SK-N-SH treated with all-trans-retinoic acid at 6 μM for 48 hours (cell line): ENCODE measurements around the gene FBH1.
A peak's percentile ranks its signal among the peaks of the same experiment; 100 is the strongest.

Experiments
- ATAC-seq: fragments of 200-7000 bp; cut with Tn5 transposase; 3 replicates; pipeline ENCODE4 v1.9.1; 2020; ENCODE audit warnings: mild to moderate bottlenecking, moderate library complexity
- BACH2 ChIP-seq: fragments of 250-450 bp; sonication (Bioruptor Pico); IDR thresholded peaks from 2 replicates; pipeline ENCODE4 v1.9.0; 2021; ENCODE audit warnings: mild to moderate bottlenecking, borderline replicate concordance
- CSDC2 ChIP-seq: fragments of 250-450 bp; sonication (Bioruptor Pico); IDR thresholded peaks from 2 replicates; pipeline ENCODE4 v1.5.0; 2020; ENCODE audit warnings: mild to moderate bottlenecking, moderate library complexity
- ESRRG ChIP-seq: fragments of 250-450 bp; sonication (Bioruptor Pico); IDR thresholded peaks from 2 replicates; pipeline ENCODE4 v1.6.1; 2021; ENCODE audit warnings: mild to moderate bottlenecking
- GLIS3 ChIP-seq: fragments of 250-450 bp; sonication (Bioruptor Pico); IDR thresholded peaks from 2 replicates; pipeline ENCODE4 v1.5.0; 2020; ENCODE audit warnings: mild to moderate bottlenecking, moderate library complexity
- ISL1 ChIP-seq: fragments of 250-450 bp; sonication (Bioruptor Pico); IDR thresholded peaks from 2 replicates; pipeline ENCODE4 v2.1.2; 2022; ENCODE audit warnings: mild to moderate bottlenecking, moderate library complexity
- OSR1 ChIP-seq: fragments of 250-450 bp; sonication (Bioruptor Pico); IDR thresholded peaks from 2 replicates; pipeline ENCODE4 v1.8.0; 2022; ENCODE audit warnings: moderate library complexity, mild to moderate bottlenecking, inconsistent platforms
- PPARA ChIP-seq: fragments of 250-450 bp; sonication (Bioruptor Pico); IDR thresholded peaks from 2 replicates; pipeline ENCODE4 v1.5.0; 2020; ENCODE audit warnings: mild to moderate bottlenecking, borderline replicate concordance
- RARB ChIP-seq: fragments of 250-450 bp; sonication (Bioruptor Pico); IDR thresholded peaks from 2 replicates; pipeline ENCODE4 v1.8.0; 2021; ENCODE audit warnings: mild to moderate bottlenecking, moderate library complexity
- SNAI2 ChIP-seq: fragments of 250-450 bp; sonication (Bioruptor Pico); IDR thresholded peaks from 2 replicates; pipeline ENCODE4 v1.5.0; 2020; ENCODE audit warnings: mild to moderate bottlenecking, moderate library complexity
- TCF4 ChIP-seq: fragments of 250-450 bp; sonication (Bioruptor Pico); IDR thresholded peaks from 2 replicates; pipeline ENCODE4 v1.8.0; 2021; ENCODE audit warnings: mild to moderate bottlenecking, moderate library complexity, borderline replicate concordance
- ZC3H10 ChIP-seq: fragments of 250-450 bp; sonication (Bioruptor Pico); IDR thresholded peaks from 2 replicates; pipeline ENCODE4 v1.5.1; 2021; ENCODE audit warnings: mild to moderate bottlenecking, moderate library complexity
- ZFP3 ChIP-seq: fragments of 250-450 bp; sonication (Bioruptor Pico); IDR thresholded peaks from 2 replicates; pipeline ENCODE4 v1.5.0; 2020; ENCODE audit warnings: mild to moderate bottlenecking, moderate library complexity
- ZFP30 ChIP-seq: fragments of 450-650 bp; formaldehyde crosslinking; IDR thresholded peaks from 2 replicates; pipeline ENCODE4 v1.5.0; 2022; ENCODE audit warnings: mild to moderate bottlenecking, moderate library complexity
- ZNF565 ChIP-seq: fragments of 450-650 bp; formaldehyde crosslinking; conservative IDR thresholded peaks from 2 replicates; pipeline ENCODE4 v1.5.0; 2020; ENCODE audit warnings: low read depth, mild to moderate bottlenecking, moderate library complexity
- ZNF8 ChIP-seq: fragments of 450-650 bp; formaldehyde crosslinking; IDR thresholded peaks from 2 replicates; pipeline ENCODE4 v1.5.0; 2020; ENCODE audit warnings: mild to moderate bottlenecking, moderate library complexity
- TF ChIP-seq, protein P1 (sequence below): fragments of 250-450 bp; sonication (Bioruptor Pico); IDR thresholded peaks from 2 replicates; pipeline ENCODE4 v1.5.0; 2020; ENCODE audit warnings: mild to moderate bottlenecking, moderate library complexity
- TF ChIP-seq, protein P2 (sequence below): fragments of 250-450 bp; sonication (Bioruptor Pico); IDR thresholded peaks from 2 replicates; pipeline ENCODE4 v1.5.1; 2021; ENCODE audit warnings: mild to moderate bottlenecking, moderate library complexity
- TF ChIP-seq, protein P3 (sequence below): fragments of 250-450 bp; sonication (Bioruptor Pico); IDR thresholded peaks from 2 replicates; pipeline ENCODE4 v1.8.0; 2021; ENCODE audit warnings: low read depth, mild to moderate bottlenecking, moderate library complexity, borderline replicate concordance
- TF ChIP-seq, protein P4 (sequence below): fragments of 250-450 bp; sonication (Bioruptor Pico); IDR thresholded peaks from 2 replicates; pipeline ENCODE4 v1.8.0; 2020; ENCODE audit warnings: mild to moderate bottlenecking, moderate library complexity, borderline replicate concordance
- TF ChIP-seq, protein P5 (sequence below): fragments of 250-450 bp; sonication (Bioruptor Pico); IDR thresholded peaks from 2 replicates; pipeline ENCODE4 v1.5.1; 2020; ENCODE audit warnings: low read depth, mild to moderate bottlenecking, moderate library complexity

The FBH1 gene

DNA sequence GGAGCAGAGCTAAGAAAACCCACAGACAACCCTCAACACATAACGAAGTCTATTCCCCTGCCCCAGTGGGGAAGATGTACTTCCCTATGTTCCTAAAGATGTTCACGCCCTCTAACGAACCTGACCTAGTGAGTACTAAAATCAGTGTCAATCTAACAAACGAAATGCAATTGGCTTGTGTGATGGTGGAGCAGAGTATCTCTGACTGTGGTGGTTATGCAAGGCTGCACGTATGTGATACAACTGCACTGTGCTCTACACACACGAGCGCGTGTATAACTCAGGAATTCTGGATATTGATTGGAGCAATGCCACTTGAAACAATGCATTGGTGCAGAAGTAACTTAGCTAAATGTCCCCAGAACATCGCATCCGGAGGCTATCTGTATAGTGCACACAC lies 1.7 kb upstream of the FBH1 start (continued):
- TF ChIP-seq, protein P1, sequence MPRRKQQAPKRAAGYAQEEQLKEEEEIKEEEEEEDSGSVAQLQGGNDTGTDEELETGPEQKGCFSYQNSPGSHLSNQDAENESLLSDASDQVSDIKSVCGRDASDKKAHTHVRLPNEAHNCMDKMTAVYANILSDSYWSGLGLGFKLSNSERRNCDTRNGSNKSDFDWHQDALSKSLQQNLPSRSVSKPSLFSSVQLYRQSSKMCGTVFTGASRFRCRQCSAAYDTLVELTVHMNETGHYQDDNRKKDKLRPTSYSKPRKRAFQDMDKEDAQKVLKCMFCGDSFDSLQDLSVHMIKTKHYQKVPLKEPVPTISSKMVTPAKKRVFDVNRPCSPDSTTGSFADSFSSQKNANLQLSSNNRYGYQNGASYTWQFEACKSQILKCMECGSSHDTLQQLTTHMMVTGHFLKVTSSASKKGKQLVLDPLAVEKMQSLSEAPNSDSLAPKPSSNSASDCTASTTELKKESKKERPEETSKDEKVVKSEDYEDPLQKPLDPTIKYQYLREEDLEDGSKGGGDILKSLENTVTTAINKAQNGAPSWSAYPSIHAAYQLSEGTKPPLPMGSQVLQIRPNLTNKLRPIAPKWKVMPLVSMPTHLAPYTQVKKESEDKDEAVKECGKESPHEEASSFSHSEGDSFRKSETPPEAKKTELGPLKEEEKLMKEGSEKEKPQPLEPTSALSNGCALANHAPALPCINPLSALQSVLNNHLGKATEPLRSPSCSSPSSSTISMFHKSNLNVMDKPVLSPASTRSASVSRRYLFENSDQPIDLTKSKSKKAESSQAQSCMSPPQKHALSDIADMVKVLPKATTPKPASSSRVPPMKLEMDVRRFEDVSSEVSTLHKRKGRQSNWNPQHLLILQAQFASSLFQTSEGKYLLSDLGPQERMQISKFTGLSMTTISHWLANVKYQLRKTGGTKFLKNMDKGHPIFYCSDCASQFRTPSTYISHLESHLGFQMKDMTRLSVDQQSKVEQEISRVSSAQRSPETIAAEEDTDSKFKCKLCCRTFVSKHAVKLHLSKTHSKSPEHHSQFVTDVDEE (CRISPR knock-in tag) = no peak

DNA sequence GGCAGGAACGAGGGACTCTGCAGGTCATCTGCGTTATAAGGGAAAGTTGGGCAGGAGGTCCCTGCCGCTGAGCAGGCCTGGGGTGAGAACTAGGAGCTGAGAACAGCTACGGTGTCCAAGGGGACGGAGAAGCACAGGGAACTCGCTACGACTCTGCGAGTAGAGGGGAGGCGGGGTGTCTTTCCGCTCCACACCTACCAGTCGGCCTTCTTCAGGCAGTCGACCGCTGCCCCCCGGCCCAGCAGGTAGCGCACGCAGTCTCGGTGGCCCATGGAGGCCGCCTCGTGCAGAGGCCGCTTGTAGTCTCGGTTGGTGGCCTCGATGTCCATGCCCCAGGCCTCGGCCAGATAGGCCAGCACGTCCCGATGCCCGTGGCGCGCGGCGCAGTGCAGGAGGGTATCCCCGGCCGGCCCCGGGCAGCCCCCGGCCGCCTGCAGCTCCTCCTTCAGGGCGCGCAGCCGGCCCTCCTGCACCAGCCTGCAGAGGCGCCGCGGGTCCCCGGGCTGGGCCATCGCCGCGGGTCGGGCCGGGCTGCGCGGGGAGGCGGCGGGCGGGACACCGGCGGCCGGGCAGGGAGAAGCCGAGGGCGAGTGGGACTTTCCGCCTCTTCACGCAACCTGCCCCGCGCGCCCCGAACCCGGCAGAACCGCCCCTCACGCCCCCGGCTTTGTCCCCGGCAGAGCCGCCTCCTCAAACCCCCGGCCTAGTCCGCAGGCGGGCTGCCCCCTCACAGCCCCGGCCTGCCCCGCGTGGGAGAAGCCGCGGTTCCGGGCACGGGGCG lies 1.0 kb upstream of the FBH1 start:
- peak; percentile 50 for ATAC-seq
- TF ChIP-seq SNAI2 (CRISPR knock-in tag) (no peak), ISL1 (CRISPR knock-in tag) (no peak), BACH2 (no peak)

DNA sequence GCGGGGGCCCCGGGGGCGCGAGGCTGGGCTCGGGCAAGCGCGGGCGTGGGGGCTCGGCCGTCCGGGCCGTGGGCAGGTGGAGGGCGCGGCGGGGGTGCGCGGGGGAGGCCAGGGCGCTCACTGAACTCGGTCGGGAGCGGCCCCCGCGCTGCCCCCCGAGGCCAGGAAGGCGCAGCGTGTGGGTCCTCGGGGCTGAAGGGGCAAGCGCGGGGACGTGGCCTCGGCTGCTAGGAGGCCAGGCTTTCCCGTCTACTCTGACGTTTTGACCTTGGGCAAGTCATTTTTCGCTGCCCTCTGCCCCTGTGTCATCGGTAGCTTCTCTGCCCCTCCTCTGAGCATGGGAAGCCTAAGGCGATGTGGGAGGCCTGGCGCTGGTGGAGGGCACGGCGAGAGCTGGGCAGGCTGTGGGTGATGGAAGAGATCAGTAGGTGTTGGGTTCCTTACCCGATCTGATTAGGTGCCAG lies 441 bp downstream of the FBH1 start:
- ATAC-seq = no peak
- TF ChIP-seq BACH2 (no peak), ESRRG (CRISPR knock-in tag) (no peak), GLIS3 (no peak), ZFP30 (CRISPR knock-in tag) (no peak), ZNF565 (CRISPR knock-in tag) (no peak), CSDC2 (CRISPR knock-in tag) (no peak), RARB (CRISPR knock-in tag) (no peak), OSR1 (CRISPR knock-in tag) (no peak), ZFP3 (CRISPR knock-in tag) (no peak), PPARA (no peak), ZC3H10 (CRISPR knock-in tag) (no peak), SNAI2 (CRISPR knock-in tag) (no peak), ZNF8 (CRISPR knock-in tag) (no peak), TCF4 (no peak), ISL1 (CRISPR knock-in tag) (no peak)
- TF ChIP-seq, protein P1 (CRISPR knock-in tag) = no peak
- TF ChIP-seq, protein P2, sequence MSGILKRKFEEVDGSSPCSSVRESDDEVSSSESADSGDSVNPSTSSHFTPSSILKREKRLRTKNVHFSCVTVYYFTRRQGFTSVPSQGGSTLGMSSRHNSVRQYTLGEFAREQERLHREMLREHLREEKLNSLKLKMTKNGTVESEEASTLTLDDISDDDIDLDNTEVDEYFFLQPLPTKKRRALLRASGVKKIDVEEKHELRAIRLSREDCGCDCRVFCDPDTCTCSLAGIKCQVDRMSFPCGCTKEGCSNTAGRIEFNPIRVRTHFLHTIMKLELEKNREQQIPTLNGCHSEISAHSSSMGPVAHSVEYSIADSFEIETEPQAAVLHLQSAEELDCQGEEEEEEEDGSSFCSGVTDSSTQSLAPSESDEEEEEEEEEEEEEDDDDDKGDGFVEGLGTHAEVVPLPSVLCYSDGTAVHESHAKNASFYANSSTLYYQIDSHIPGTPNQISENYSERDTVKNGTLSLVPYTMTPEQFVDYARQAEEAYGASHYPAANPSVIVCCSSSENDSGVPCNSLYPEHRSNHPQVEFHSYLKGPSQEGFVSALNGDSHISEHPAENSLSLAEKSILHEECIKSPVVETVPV (CRISPR knock-in tag) = no peak
- TF ChIP-seq, protein P3, sequence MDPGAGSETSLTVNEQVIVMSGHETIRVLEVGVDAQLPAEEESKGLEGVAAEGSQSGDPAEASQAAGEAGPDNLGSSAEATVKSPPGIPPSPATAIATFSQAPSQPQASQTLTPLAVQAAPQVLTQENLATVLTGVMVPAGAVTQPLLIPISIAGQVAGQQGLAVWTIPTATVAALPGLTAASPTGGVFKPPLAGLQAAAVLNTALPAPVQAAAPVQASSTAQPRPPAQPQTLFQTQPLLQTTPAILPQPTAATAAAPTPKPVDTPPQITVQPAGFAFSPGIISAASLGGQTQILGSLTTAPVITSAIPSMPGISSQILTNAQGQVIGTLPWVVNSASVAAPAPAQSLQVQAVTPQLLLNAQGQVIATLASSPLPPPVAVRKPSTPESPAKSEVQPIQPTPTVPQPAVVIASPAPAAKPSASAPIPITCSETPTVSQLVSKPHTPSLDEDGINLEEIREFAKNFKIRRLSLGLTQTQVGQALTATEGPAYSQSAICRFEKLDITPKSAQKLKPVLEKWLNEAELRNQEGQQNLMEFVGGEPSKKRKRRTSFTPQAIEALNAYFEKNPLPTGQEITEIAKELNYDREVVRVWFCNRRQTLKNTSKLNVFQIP (CRISPR knock-in tag) = no peak
- TF ChIP-seq, protein P4, sequence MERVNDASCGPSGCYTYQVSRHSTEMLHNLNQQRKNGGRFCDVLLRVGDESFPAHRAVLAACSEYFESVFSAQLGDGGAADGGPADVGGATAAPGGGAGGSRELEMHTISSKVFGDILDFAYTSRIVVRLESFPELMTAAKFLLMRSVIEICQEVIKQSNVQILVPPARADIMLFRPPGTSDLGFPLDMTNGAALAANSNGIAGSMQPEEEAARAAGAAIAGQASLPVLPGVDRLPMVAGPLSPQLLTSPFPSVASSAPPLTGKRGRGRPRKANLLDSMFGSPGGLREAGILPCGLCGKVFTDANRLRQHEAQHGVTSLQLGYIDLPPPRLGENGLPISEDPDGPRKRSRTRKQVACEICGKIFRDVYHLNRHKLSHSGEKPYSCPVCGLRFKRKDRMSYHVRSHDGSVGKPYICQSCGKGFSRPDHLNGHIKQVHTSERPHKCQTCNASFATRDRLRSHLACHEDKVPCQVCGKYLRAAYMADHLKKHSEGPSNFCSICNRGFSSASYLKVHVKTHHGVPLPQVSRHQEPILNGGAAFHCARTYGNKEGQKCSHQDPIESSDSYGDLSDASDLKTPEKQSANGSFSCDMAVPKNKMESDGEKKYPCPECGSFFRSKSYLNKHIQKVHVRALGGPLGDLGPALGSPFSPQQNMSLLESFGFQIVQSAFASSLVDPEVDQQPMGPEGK (CRISPR knock-in tag) = no peak
- TF ChIP-seq, protein P5, sequence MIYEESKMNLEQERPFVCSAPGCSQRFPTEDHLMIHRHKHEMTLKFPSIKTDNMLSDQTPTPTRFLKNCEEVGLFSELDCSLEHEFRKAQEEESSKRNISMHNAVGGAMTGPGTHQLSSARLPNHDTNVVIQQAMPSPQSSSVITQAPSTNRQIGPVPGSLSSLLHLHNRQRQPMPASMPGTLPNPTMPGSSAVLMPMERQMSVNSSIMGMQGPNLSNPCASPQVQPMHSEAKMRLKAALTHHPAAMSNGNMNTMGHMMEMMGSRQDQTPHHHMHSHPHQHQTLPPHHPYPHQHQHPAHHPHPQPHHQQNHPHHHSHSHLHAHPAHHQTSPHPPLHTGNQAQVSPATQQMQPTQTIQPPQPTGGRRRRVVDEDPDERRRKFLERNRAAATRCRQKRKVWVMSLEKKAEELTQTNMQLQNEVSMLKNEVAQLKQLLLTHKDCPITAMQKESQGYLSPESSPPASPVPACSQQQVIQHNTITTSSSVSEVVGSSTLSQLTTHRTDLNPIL (CRISPR knock-in tag) = no peak
